H1 (cell line): ENCODE data around the gene NCAPD3. TPM values are rescaled to one million over a fixed set of nuclear protein-coding genes. Genes with fewer than 3 reads are reported as not detected.
A peak's percentile ranks its signal among the peaks of the same experiment; 100 is the strongest.

Experiments used
- CTCF ChIA-PET: fragments of 300-600 bp; sonication (Branson Sonifier 250); formaldehyde crosslinking; loops from one replicate; lab custom pipeline; 2021; ENCODE audit not compliant: partially characterized antibody; lab: Charles Lee
- POLR2A ChIA-PET: fragments of 300-600 bp; sonication (Branson Sonifier 250); formaldehyde crosslinking; loops from one replicate; lab custom pipeline; 2021; ENCODE audit warnings: inconsistent platforms; ENCODE audit not compliant: partially characterized antibody; lab: Charles Lee
- DNase-seq, 2 experiments: peaks; one replicate each; pipeline versions ENCODE4 v3.0.0 to v3.0.0-alpha.2; 2010 to 2022; ENCODE audit warnings: low spot score in 2 of 2, low read depth in 1 of 2, mixed read lengths in 1 of 2
- FAIRE-seq: peaks from 2 replicates; lab custom pipeline; 2011; peaks lifted over from hg19 to GRCh38; lab: Jason Lieb, UNC
- H2AFZ ChIP-seq: 2 replicates; pipeline ENCODE4 v1.8.1; 2012; ENCODE audit warnings: low read length, inconsistent platforms
- H2AK5ac ChIP-seq: 2 replicates; pipeline ENCODE4 v1.6.1; 2013; ENCODE audit warnings: low read depth, low read length
- H2BK120ac ChIP-seq: replicated peaks from 2 replicates; pipeline ENCODE3; 2013; ENCODE audit warnings: low read depth, low read length, inconsistent platforms
- H2BK12ac ChIP-seq: 2 replicates; pipeline ENCODE4 v1.6.1; 2013; ENCODE audit warnings: low read depth, low read length
- H2BK15ac ChIP-seq: 2 replicates; pipeline ENCODE4 v1.6.1; 2013; ENCODE audit warnings: low read length
- H2BK20ac ChIP-seq: 2 replicates; pipeline ENCODE4 v1.6.1; 2013; ENCODE audit warnings: low read length
- H2BK5ac ChIP-seq: 2 replicates; pipeline ENCODE4 v1.6.1; 2013; ENCODE audit warnings: low read depth, low read length
- H3K14ac ChIP-seq: 2 replicates; pipeline ENCODE4 v1.6.1; 2013; ENCODE audit warnings: inconsistent platforms; ENCODE audit not compliant: insufficient read length
- H3K18ac ChIP-seq: 2 replicates; pipeline ENCODE4 v1.6.1; 2013; ENCODE audit warnings: low read length; ENCODE audit errors: extremely low read depth
- H3K23ac ChIP-seq: 2 replicates; pipeline ENCODE4 v1.6.1; 2013; ENCODE audit warnings: inconsistent platforms; ENCODE audit not compliant: insufficient read length
- H3K23me2 ChIP-seq: 2 replicates; pipeline ENCODE4 v1.6.1; 2013; ENCODE audit warnings: low read depth, low read length
- H3K27ac ChIP-seq: 2 replicates; pipeline ENCODE4 v1.6.1; 2011; ENCODE audit warnings: low read depth, low read length, inconsistent platforms
- H3K27me3 ChIP-seq, 4 experiments: replicated peaks in 1 of 4; 1 replicate in 1 of 4; 2 replicates in 3 of 4; pipeline versions ENCODE4 v1.6.1 to v1.8.1; 2011 to 2013; ENCODE audit warnings: low read length in 3 of 4, mild to moderate bottlenecking in 3 of 4, inconsistent platforms in 2 of 4, mixed read lengths in 2 of 4, moderate library complexity in 1 of 4; ENCODE audit not compliant: control insufficient read depth in 3 of 4, insufficient read depth in 3 of 4; ENCODE audit errors: extremely low read depth in 1 of 4
- H3K36me3 ChIP-seq, 4 experiments: 2 replicates each; pipeline versions ENCODE4 v1.6.1 to v1.8.1; 2011 to 2013; ENCODE audit warnings: mild to moderate bottlenecking in 4 of 4, low read length in 3 of 4, moderate library complexity in 2 of 4, control low read depth in 1 of 4, inconsistent platforms in 1 of 4; ENCODE audit not compliant: insufficient read depth in 4 of 4, control insufficient read depth in 2 of 4
- H3K4ac ChIP-seq: replicated peaks from 2 replicates; pipeline ENCODE3; 2013; ENCODE audit warnings: low read length, low read depth, mixed read lengths, inconsistent platforms; ENCODE audit not compliant: insufficient read length
- H3K4me1 ChIP-seq, 4 experiments: replicated peaks in 1 of 4; 1 replicate in 1 of 4; 2 replicates in 3 of 4; pipeline versions ENCODE4 v1.6.1 to v1.8.1; 2011 to 2013; ENCODE audit warnings: low read length in 3 of 4, inconsistent platforms in 2 of 4, mixed read lengths in 1 of 4; ENCODE audit not compliant: insufficient read depth in 4 of 4, control insufficient read depth in 3 of 4
- H3K4me2 ChIP-seq, 2 experiments: 2 replicates each; pipeline versions ENCODE4 v1.6.1 to v1.8.1; 2011 to 2013; ENCODE audit warnings: low read depth in 2 of 2, low read length in 2 of 2, control low read depth in 1 of 2, inconsistent platforms in 1 of 2, mild to moderate bottlenecking in 1 of 2; ENCODE audit not compliant: insufficient read depth in 1 of 2
- H3K4me3 ChIP-seq, 4 experiments: fragments of 200-600, 300-600 bp in 1 of 4; sonication (generic), shearing (Covaris generic), sonication (Bioruptor Twin) in 1 of 4; 2 replicates each; pipeline versions ENCODE4 v1.5.1 to v1.8.1; 2011 to 2016; ENCODE audit warnings: low read length in 4 of 4, low read depth in 3 of 4, control low read depth in 2 of 4, inconsistent platforms in 2 of 4, mild to moderate bottlenecking in 2 of 4, mixed read lengths in 1 of 4, moderate library complexity in 1 of 4; ENCODE audit not compliant: insufficient read depth in 2 of 4; ENCODE audit errors: extremely low read depth in 1 of 4
- H3K56ac ChIP-seq: replicated peaks from 2 replicates; pipeline ENCODE3; 2013; ENCODE audit warnings: low read depth, mild to moderate bottlenecking, mixed read lengths, low read length, inconsistent platforms; ENCODE audit not compliant: insufficient read length
- H3K79me1 ChIP-seq: 2 replicates; pipeline ENCODE4 v1.6.1; 2013; ENCODE audit warnings: low read depth, low read length, control low read depth
- H3K79me2 ChIP-seq, 2 experiments: 2 replicates each; pipeline versions ENCODE4 v1.6.1 to v1.8.1; 2012 to 2013; ENCODE audit warnings: low read length in 2 of 2, mild to moderate bottlenecking in 2 of 2, inconsistent platforms in 1 of 2; ENCODE audit not compliant: insufficient read depth in 2 of 2, control insufficient read depth in 1 of 2
- H3K9ac ChIP-seq, 4 experiments: replicated peaks in 1 of 4; 1 replicate in 1 of 4; 2 replicates in 3 of 4; pipeline versions ENCODE4 v1.6.1 to v1.8.1; 2011 to 2013; ENCODE audit warnings: low read depth in 3 of 4, low read length in 3 of 4, control low read depth in 2 of 4, mild to moderate bottlenecking in 2 of 4, moderate library complexity in 2 of 4, inconsistent platforms in 1 of 4; ENCODE audit errors: extremely low read depth in 1 of 4
- H3K9me3 ChIP-seq, 2 experiments: 2 replicates each; pipeline versions ENCODE4 v1.6.1 to v1.8.1; 2012 to 2013; ENCODE audit warnings: mild to moderate bottlenecking in 2 of 2, moderate library complexity in 2 of 2, control low read depth in 1 of 2, inconsistent platforms in 1 of 2, low read depth in 1 of 2, low read length in 1 of 2, mixed read lengths in 1 of 2; ENCODE audit not compliant: insufficient read depth in 2 of 2
- H4K20me1 ChIP-seq, 2 experiments: replicated peaks in 1 of 2; 2 replicates each; pipeline versions ENCODE3 to v1.8.1; 2011 to 2013; ENCODE audit warnings: inconsistent platforms in 2 of 2, low read length in 2 of 2, mild to moderate bottlenecking in 1 of 2; ENCODE audit not compliant: insufficient read depth in 2 of 2, control insufficient read depth in 1 of 2
- H4K5ac ChIP-seq: 2 replicates; pipeline ENCODE4 v1.6.1; 2013; ENCODE audit warnings: low read length, low read depth, mixed read lengths, inconsistent platforms; ENCODE audit not compliant: insufficient read length
- H4K8ac ChIP-seq: 2 replicates; pipeline ENCODE4 v1.8.0; 2013; ENCODE audit warnings: mild to moderate bottlenecking, moderate library complexity, low read length, inconsistent platforms; ENCODE audit not compliant: insufficient read depth; ENCODE audit errors: extremely low read depth
- H4K91ac ChIP-seq: replicated peaks from 2 replicates; pipeline ENCODE3; 2013; ENCODE audit warnings: low read length, mixed read lengths, inconsistent platforms; ENCODE audit not compliant: insufficient read length
- PHF8 ChIP-seq: fragments of 200-600 bp; sonication (generic); conservative IDR thresholded peaks from 2 replicates; pipeline ENCODE4 v1.7.1; 2012; ENCODE audit warnings: low read depth, mild to moderate bottlenecking, inconsistent platforms, low read length, moderate library complexity
- SAP30 ChIP-seq: fragments of 300-600 bp; sonication (generic); IDR thresholded peaks from 2 replicates; pipeline ENCODE4 v1.7.1; 2012; ENCODE audit warnings: low read length, moderate library complexity, mild to moderate bottlenecking, inconsistent platforms; ENCODE audit not compliant: insufficient read depth, insufficient replicate concordance
- SRF ChIP-seq: IDR thresholded peaks from 2 replicates; pipeline ENCODE4 v1.6.1; 2011; ENCODE audit warnings: mild to moderate bottlenecking, low read depth, low read length, moderate library complexity
- WGBS, 2 experiments: shearing (Covaris generic) in 1 of 2; methylation state at CpG; one replicate each; pipeline versions ENCODE4 v1.1.6 to v1.1.7; 2013 to 2015; ENCODE audit warnings: low lambda C conversion rate in 2 of 2, mixed read lengths in 2 of 2, inconsistent platforms in 1 of 2, low coverage in 1 of 2, missing lambda C conversion rate in 1 of 2; ENCODE audit not compliant: insufficient replicate concordance in 2 of 2, insufficient coverage in 1 of 2, insufficient read length in 1 of 2; ENCODE audit errors: extremely low coverage in 1 of 2, missing lambda C conversion rate in 1 of 2; 5-methylcytosine and 5-hydroxymethylcytosine counted together
- polyA plus RNA-seq, 7 experiments: library from polyadenylated mRNA; depleted of rRNA in 3 of 7; stranded (reverse) in 5 of 7; unstranded in 2 of 7; fragments of >200 nt in 5 of 7; fragments of 200-250 nt in 2 of 7; gene quantifications; 1 replicate in 5 of 7; 2 replicates in 1 of 7; 4 replicates in 1 of 7; pipeline versions ENCODE4 v1.2.1 to v1.2.3, GENCODE V29; 2011 to 2013; ENCODE audit warnings: missing spikeins in 2 of 7, mixed read lengths in 2 of 7
- total RNA-seq: library from RNA; stranded (reverse); fragmentation: NEBNext Ultra II Directional; extraction: Animal tissue kit (Norgen Biotek cat#: 25700); gene quantifications from 2 replicates; pipeline ENCODE4 v1.2.1, GENCODE V29; 2021

Gene NCAPD3
- total and polyA plus RNA-seq, 2 of the 8 experiments (the other 6 are each of a cell fraction or from before 2014, with no cell fraction given) = 26.5 to 55.2 TPM

DNA sequence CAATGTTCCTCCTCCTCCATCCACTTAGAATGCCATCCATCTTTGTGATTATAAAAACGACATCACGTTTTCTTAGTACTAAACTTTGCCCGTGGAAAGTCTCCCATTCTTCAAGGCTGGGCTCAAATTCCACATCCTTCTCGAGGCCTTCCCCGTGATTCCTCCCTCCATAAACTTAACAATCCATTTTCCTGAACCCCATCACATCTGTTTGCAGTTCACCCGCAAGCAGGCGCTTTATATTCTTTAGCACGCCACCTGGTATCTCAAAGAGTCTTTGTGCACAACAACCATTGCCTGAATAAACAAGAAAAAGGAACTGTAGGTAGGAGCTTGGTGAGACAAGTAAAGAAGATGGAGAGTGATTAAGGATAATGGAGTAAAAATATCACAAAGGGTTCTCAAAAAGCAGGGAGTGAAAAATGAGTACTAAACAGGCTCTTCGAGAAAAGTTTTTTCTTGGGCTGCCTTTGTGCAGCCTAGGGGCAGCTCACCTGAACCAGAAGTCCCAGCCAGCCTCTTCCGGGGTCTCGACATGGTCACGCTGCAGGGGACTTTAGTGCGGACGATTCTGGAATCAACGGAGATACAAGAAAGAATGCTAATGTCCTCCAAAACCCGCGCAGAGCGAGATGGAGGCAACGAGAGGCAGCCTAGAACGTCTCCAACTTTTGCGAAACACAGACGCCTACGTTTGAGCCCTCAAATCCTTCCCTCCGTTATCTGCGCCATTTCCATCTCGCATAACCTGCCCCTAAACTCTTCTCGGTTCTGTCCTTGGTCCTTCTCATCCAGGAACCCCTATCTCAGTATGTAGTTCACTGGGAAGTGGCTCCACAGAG is 28.8 kb upstream of the NCAPD3 start:
- peak overlapping the region; percentile 84 for H4K8ac ChIP-seq
- no peak overlapping the region for H2BK20ac ChIP-seq
- H3K79me1 ChIP-seq = peaks cover 6% of the 10 kb centered on the region; the same call in 1 of the 2 replicates
- peak overlapping the region; percentile 79 for H2AFZ ChIP-seq
- no peak overlapping the region for H3K27ac ChIP-seq
- no peak overlapping the region for H4K5ac ChIP-seq
- H2BK15ac ChIP-seq = no peak overlapping the region
- H3K23ac ChIP-seq = no peak overlapping the region
- H2BK5ac ChIP-seq = peak overlapping the region; percentile 27; the same call in 1 of the 2 replicates
- H3K36me3 ChIP-seq = peaks cover 15 to 38% (median 32%) of the 10 kb centered on the region in 4 experiments
- no peaks in the 10 kb centered on the region for H3K9me3 ChIP-seq
- peaks cover 5 to 29% of the 10 kb centered on the region in 2 experiments; a peak in 3 of 4 replicates for H3K79me2 ChIP-seq
- H3K56ac ChIP-seq = no peak overlapping the region
- no peaks in the 10 kb centered on the region for H4K20me1 ChIP-seq
- H3K27me3 ChIP-seq = no peaks in the 10 kb centered on the region
- H4K91ac ChIP-seq = no peak overlapping the region
- 16% methylated on average over 27 of the region's 27 CpGs; no CpG with 5 or more reads in 1 of the 2 experiments for WGBS, 2 experiments
- FAIRE-seq (no peak), DNase-seq (no peak)
- no peak for TF ChIP-seq SRF
- no peak for TF ChIP-seq SAP30
- 0 out of 2 replicates have a peak, but pooled peaks have one; percentile 29 for TF ChIP-seq PHF8
- ChIA-PET POLR2A (interaction anchor here (0.6 to 3.3 kb wide), 6 partner anchors 8 to 45 kb away, joined by 3 to 16 read pairs (median 4); partner anchors contain the start of gene GLB1L3), CTCF (interaction anchor here (1.2 to 2.2 kb wide), 4 partner anchors 8 to 12 kb away, joined by 3 to 9 read pairs (median 7); no protein-coding TSS in a partner anchor)
- H2BK120ac ChIP-seq = no peak overlapping the region
- H2AK5ac ChIP-seq = no peak overlapping the region
- peak overlapping the region; percentile 73 to 84 for H3K4me2 ChIP-seq
- H3K4ac ChIP-seq = peak overlapping the region; percentile 4
- no peak overlapping the region for H2BK12ac ChIP-seq
- peak overlapping the region; percentile 75 to 88 (median 81) for H3K4me3 ChIP-seq
- H3K4me1 ChIP-seq = peaks cover 0 to 7% (median 2%) of the 10 kb centered on the region in 4 experiments; a peak in 3 of 7 replicates
- peaks cover 10% of the 10 kb centered on the region; the same call in 1 of the 2 replicates for H3K23me2 ChIP-seq
- peak overlapping the region; percentile 51; the same call in 1 of the 2 replicates for H3K18ac ChIP-seq
- H3K9ac ChIP-seq = peak overlapping the region; percentile 38 to 89 (median 60)
- no peak overlapping the region for H3K14ac ChIP-seq
